ENCODE measurements around the gene WDR76.

- TF ChIP-seq CTCF (IDR thresholded peaks at IDR 0.05), result no peak
- TF ChIP-seq POLR2A (IDR thresholded peaks at IDR 0.05), result no peak
Observed at GRCh38 chr15:43871835-43872234, 45.0 kb downstream of the WDR76 start.

Data from Peyer's patch (tissue), 4 donors.